ENCODE results near the gene RIPOR1.

The RIPOR1 gene

DNA sequence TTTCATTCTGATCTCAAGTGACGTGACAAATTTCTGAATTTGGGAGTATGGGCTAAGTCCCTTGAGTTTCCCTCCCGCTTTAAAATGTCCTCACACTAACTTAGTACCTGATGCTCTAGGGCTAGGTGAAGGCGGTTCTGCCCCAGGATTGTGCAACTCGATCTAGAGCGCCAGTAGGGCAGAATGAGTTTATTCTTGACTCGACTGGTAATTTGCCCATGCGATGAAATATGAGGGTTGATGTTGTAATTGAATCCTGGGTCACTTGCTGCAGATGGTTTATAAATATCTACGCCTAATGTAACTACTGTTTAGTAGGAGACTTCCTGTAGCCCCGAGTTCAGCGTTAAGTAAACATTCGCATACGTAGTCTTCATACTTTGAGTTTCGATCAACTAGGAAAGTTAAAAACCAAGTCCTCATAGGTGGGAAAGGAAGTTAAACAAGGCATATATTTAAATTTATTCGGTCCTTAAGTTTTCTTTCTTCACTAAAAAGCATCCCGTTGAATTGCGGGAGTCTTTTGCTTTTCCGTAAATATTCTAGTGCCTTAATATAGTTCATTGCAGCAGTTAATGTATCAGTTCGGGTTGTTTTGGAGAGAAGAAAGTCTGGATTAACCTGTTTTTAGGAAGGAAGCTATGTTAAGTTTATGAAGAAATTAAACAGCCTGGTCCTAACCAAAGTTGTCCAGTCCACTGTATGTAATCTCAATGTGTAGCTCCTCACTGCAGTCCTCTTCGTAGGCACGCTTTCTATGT, 35.3 kb downstream of the RIPOR1 start:
- Histone ChIP-seq H3K36me3 (ENCODE audit: insufficient read depth, low read depth, low read length) (no peaks in the 10 kb centered on the region), H3K4me1 (ENCODE audit: insufficient read depth, low read length) (peaks cover 7% of the 10 kb centered on the region; the same call in 1 of the 2 replicates), H3K27me3 (ENCODE audit: insufficient read depth, low read length) (no peaks in the 10 kb centered on the region), H3K4me3 (ENCODE audit: low read length) (peak overlapping the region; percentile 95), H3K9me3 (ENCODE audit: insufficient read depth, low read depth, low read length) (no peaks in the 10 kb centered on the region), H3K9ac (ENCODE audit: low read depth, low read length) (peak overlapping the region; percentile 94), H3K27ac (ENCODE audit: low read length) (peak overlapping the region; percentile 41)

- Histone ChIP-seq H3K27me3 (ENCODE audit: insufficient read depth, low read length) (no peaks in the 10 kb centered on the region), H3K9ac (ENCODE audit: low read depth, low read length) (no peak overlapping the region), H3K4me3 (ENCODE audit: low read length) (no peak overlapping the region), H3K27ac (ENCODE audit: low read length) (no peak overlapping the region), H3K4me1 (ENCODE audit: insufficient read depth, low read length) (peaks cover 7% of the 10 kb centered on the region; the same call in 1 of the 2 replicates), H3K9me3 (ENCODE audit: insufficient read depth, low read depth, low read length) (no peaks in the 10 kb centered on the region), H3K36me3 (ENCODE audit: insufficient read depth, low read depth, low read length) (no peaks in the 10 kb centered on the region)
Observed at GRCh38 chr16:67565470-67566100, 37.0 kb downstream of the RIPOR1 start.

DNA sequence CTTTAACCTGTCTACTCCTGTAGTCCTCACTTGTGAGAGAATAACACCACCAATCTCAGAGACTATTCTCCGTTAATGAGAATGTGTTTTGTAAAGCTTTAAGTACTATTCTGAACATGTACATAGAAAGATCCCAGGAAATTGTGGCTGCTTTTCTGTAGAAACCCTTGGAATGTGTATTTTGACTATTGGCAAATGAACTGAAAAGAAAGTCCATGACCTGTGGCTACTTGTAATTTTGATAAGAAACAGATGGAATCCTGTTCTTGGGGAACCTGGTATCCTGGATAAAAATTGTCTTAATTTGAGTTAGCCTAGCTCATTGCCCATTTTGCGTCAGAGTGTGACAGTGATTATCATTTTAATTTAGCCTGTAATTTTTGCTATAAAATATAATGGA, 42.8 kb downstream of the RIPOR1 start:
- no peak overlapping the region for H3K27ac ChIP-seq (ENCODE audit: low read length)
- no peak overlapping the region for H3K4me3 ChIP-seq (ENCODE audit: low read length)
- no peaks in the 10 kb centered on the region for H3K27me3 ChIP-seq (ENCODE audit: insufficient read depth, low read length)
- no peaks in the 10 kb centered on the region for H3K9me3 ChIP-seq (ENCODE audit: insufficient read depth, low read depth, low read length)
- no peaks in the 10 kb centered on the region for H3K4me1 ChIP-seq (ENCODE audit: insufficient read depth, low read length)
- no peak overlapping the region for H3K9ac ChIP-seq (ENCODE audit: low read depth, low read length)
- H3K36me3 ChIP-seq (ENCODE audit: insufficient read depth, low read depth, low read length) = peaks cover 43% of the 10 kb centered on the region

DNA sequence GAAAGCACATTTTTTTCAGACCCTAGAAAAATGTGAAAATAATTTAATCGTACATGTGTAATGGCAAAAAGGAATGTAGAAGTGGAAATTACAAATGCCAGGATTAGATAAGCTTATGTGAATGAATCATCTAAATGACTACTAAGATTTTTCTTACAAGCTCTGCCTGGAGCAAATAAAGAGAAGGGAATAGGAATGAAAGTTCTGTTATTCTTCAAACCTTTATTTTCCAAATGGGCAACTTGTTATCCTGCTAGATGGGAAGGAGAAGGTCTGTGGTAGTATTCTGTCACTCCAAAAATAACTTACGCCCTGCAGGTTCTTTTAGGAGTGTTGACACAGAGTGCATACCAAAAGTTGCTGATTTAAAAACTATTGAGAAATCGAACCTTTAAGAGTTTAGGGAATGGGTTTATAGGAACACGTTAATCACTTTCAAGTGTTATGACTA, 43.4 kb downstream of the RIPOR1 start:
- H3K36me3 ChIP-seq (ENCODE audit: insufficient read depth, low read depth, low read length) = peaks cover 48% of the 10 kb centered on the region
- no peak overlapping the region for H3K9ac ChIP-seq (ENCODE audit: low read depth, low read length)

DNA sequence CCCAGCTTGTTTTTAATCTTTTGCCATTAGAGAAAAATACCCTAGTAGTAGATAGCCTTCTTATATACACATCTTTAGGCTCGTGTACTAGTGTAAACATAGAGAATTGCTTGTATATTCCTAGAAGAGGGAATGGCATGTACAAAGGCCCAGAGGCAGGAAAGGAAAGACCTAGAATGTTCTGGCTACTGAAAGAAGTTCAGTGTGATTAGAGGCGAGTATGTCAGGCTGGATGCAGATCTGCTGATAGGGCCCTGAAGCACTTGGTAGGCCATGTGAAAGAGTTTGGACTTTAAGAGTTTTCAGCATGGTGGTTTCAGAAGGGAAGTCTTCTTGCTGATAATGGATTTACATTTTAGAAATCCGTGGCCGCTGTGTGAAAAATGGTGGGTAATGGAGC, 51.1 kb downstream of the RIPOR1 start:
- Histone ChIP-seq H3K4me1 (ENCODE audit: insufficient read depth, low read length) (no peaks in the 10 kb centered on the region), H3K9me3 (ENCODE audit: insufficient read depth, low read depth, low read length) (no peaks in the 10 kb centered on the region), H3K27me3 (ENCODE audit: insufficient read depth, low read length) (no peaks in the 10 kb centered on the region), H3K27ac (ENCODE audit: low read length) (no peak overlapping the region), H3K4me3 (ENCODE audit: low read length) (no peak overlapping the region), H3K9ac (ENCODE audit: low read depth, low read length) (no peak overlapping the region), H3K36me3 (ENCODE audit: insufficient read depth, low read depth, low read length) (peaks cover 35% of the 10 kb centered on the region)

More for the DNA sequence above, 43.4 kb downstream of the RIPOR1 start:
- Histone ChIP-seq H3K27me3 (ENCODE audit: insufficient read depth, low read length) (no peaks in the 10 kb centered on the region), H3K9me3 (ENCODE audit: insufficient read depth, low read depth, low read length) (no peaks in the 10 kb centered on the region), H3K4me1 (ENCODE audit: insufficient read depth, low read length) (no peaks in the 10 kb centered on the region), H3K4me3 (ENCODE audit: low read length) (no peak overlapping the region), H3K27ac (ENCODE audit: low read length) (no peak overlapping the region)

GRCh38 chr16:67580202-67580601, 51.6 kb downstream of the RIPOR1 start:
- Histone ChIP-seq H3K9ac (ENCODE audit: low read depth, low read length) (no peak overlapping the region), H3K4me3 (ENCODE audit: low read length) (no peak overlapping the region), H3K36me3 (ENCODE audit: insufficient read depth, low read depth, low read length) (peaks cover 33% of the 10 kb centered on the region; the same call in 1 of the 2 replicates), H3K27me3 (ENCODE audit: insufficient read depth, low read length) (no peaks in the 10 kb centered on the region), H3K4me1 (ENCODE audit: insufficient read depth, low read length) (no peaks in the 10 kb centered on the region), H3K9me3 (ENCODE audit: insufficient read depth, low read depth, low read length) (no peaks in the 10 kb centered on the region), H3K27ac (ENCODE audit: low read length) (no peak overlapping the region)

GRCh38 chr16:67593288-67593687, 64.7 kb downstream of the RIPOR1 start:
- Histone ChIP-seq H3K4me1 (ENCODE audit: insufficient read depth, low read length) (peaks cover 37% of the 10 kb centered on the region), H3K36me3 (ENCODE audit: insufficient read depth, low read depth, low read length) (peaks cover 11% of the 10 kb centered on the region), H3K4me3 (ENCODE audit: low read length) (peak overlapping the region; percentile 62), H3K27ac (ENCODE audit: low read length) (peak overlapping the region; percentile 46), H3K27me3 (ENCODE audit: insufficient read depth, low read length) (no peaks in the 10 kb centered on the region), H3K9me3 (ENCODE audit: insufficient read depth, low read depth, low read length) (no peaks in the 10 kb centered on the region), H3K9ac (ENCODE audit: low read depth, low read length) (peak overlapping the region; percentile 68)

DNA sequence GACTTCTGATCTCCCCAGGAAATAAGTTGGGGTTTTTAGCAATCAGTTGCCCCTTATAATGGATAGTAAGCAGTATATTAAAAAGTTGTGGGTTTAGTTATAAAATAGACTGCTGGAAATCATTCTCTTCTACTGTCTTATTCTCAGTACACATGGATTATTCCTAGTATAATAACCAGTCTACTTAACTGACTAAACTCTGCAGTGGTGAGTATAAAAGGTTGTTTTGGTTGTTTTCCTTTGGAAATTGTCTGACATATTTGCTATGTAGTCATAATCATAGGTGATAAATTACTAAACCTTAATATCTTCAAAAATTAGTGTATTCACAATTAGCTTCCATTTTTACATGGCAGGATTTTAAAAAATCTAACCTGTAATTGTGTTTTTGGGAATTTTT, 65.1 kb downstream of the RIPOR1 start:
- H3K27ac ChIP-seq (ENCODE audit: low read length) = peak overlapping the region; percentile 46

DNA sequence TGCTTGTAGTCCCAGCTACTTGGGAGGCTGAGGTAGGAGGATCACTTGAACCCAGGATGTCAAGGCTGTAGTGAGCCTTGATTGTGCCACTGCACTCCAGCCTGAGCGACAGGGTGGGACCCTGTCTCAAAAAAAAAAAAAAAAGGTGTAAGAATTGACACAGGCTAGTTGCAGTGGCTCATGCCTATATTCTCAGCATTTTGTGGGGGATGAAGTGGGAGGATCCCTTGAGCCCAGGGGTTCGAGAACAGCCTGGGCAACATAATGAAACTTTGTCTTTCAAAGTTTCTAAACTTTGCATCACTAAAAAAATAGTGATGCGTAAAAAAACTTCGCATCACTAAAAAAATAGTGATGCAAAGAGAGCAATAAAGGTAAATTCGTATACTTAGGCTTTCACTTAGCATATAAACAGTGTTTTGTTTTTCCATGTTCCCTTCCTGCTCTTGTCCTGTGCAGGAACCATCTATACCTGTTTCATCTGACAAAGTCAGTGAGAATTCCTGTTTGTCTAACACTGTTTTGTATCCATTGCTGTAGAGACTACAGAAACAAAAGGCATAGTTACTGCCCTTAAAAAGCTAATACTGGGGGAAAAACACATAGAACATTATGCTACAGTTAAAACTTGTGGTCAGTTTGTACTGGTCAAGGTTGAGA, 65.8 kb downstream of the RIPOR1 start:
- Histone ChIP-seq H3K9me3 (ENCODE audit: insufficient read depth, low read depth, low read length) (no peaks in the 10 kb centered on the region), H3K36me3 (ENCODE audit: insufficient read depth, low read depth, low read length) (peaks cover 10% of the 10 kb centered on the region; the same call in 1 of the 2 replicates), H3K4me1 (ENCODE audit: insufficient read depth, low read length) (peaks cover 37% of the 10 kb centered on the region), H3K27ac (ENCODE audit: low read length) (peak overlapping the region; percentile 46), H3K4me3 (ENCODE audit: low read length) (peak overlapping the region; percentile 62), H3K27me3 (ENCODE audit: insufficient read depth, low read length) (no peaks in the 10 kb centered on the region), H3K9ac (ENCODE audit: low read depth, low read length) (peak overlapping the region; percentile 68; the same call in 1 of the 2 replicates)

More for the DNA sequence above, 65.1 kb downstream of the RIPOR1 start:
- H3K9me3 ChIP-seq (ENCODE audit: insufficient read depth, low read depth, low read length) = no peaks in the 10 kb centered on the region
- H3K9ac ChIP-seq (ENCODE audit: low read depth, low read length) = peak overlapping the region; percentile 68; the same call in 1 of the 2 replicates
- H3K27me3 ChIP-seq (ENCODE audit: insufficient read depth, low read length) = no peaks in the 10 kb centered on the region
- peaks cover 37% of the 10 kb centered on the region for H3K4me1 ChIP-seq (ENCODE audit: insufficient read depth, low read length)
- H3K36me3 ChIP-seq (ENCODE audit: insufficient read depth, low read depth, low read length) = peaks cover 10% of the 10 kb centered on the region; the same call in 1 of the 2 replicates
- peak overlapping the region; percentile 62 for H3K4me3 ChIP-seq (ENCODE audit: low read length)

DNA sequence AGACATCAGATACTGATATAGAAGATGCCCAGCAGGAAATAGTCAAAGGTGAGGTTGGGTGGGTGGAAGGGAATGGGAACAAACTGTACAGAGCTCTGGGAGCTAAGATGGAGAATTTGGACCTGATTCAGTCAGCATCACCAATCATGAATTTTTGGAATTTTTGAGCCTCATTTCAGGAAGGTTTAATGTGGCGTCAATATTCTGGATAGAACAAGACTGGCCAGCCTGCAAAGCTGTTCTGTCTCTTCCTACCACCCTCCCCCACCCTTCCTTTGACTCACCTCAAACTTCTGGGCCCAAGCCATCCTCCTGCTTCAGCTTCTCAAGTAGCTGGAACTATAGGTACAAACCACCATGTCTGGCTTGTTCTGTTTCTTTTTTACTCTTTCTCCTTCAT, 66.3 kb downstream of the RIPOR1 start:
- Histone ChIP-seq H3K4me1 (ENCODE audit: insufficient read depth, low read length) (peaks cover 37% of the 10 kb centered on the region), H3K4me3 (ENCODE audit: low read length) (peak overlapping the region; percentile 62), H3K27ac (ENCODE audit: low read length) (peak overlapping the region; percentile 46), H3K9ac (ENCODE audit: low read depth, low read length) (peak overlapping the region; percentile 68; the same call in 1 of the 2 replicates), H3K27me3 (ENCODE audit: insufficient read depth, low read length) (no peaks in the 10 kb centered on the region), H3K9me3 (ENCODE audit: insufficient read depth, low read depth, low read length) (no peaks in the 10 kb centered on the region), H3K36me3 (ENCODE audit: insufficient read depth, low read depth, low read length) (peaks cover 6% of the 10 kb centered on the region; the same call in 1 of the 2 replicates)

All from iPS-20b (cell line).